Left ventricle myocardium inferior (tissue), 1 donor: Measurements from ENCODE around the gene ZNF710. TPM values are rescaled to one million over a fixed set of nuclear protein-coding genes. Genes with fewer than 3 reads are reported as not detected.

Experiments
- DNase-seq: peaks from one replicate; pipeline ENCODE4 v3.0.0-alpha.2; 2020
- H3K27ac ChIP-seq: fragments of 200-600 bp; replicated peaks from 2 replicates; pipeline ENCODE4 v1.8.0; 2021
- H3K27me3 ChIP-seq: fragments of 200-600 bp; 2 replicates; pipeline ENCODE4 v1.8.0; 2021; ENCODE audit warnings: low read depth
- H3K36me3 ChIP-seq: fragments of 200-600 bp; 2 replicates; pipeline ENCODE4 v1.8.0; 2021
- H3K4me1 ChIP-seq: fragments of 200-600 bp; 2 replicates; pipeline ENCODE4 v1.8.0; 2021
- H3K4me3 ChIP-seq: fragments of 200-600 bp; 2 replicates; pipeline ENCODE4 v1.8.0; 2021; ENCODE audit warnings: mild to moderate bottlenecking, moderate library complexity
- H3K9me3 ChIP-seq: fragments of 200-600 bp; replicated peaks from 2 replicates; pipeline ENCODE4 v1.8.0; 2021
- intact Hi-C: fragments of 100-400 bp; cut with micrococcal nuclease; formaldehyde crosslinking; loops from one replicate; pipeline ENCODE4 v1.11.0; 2022
- total RNA-seq: library from RNA; stranded (reverse); fragmentation: NEBNext Ultra II Directional; extraction: Animal tissue kit (Norgen Biotek cat#: 25700); gene quantifications from one replicate; pipeline ENCODE4 v1.2.1, GENCODE V29; 2021
- TF ChIP-seq, protein P1 (sequence below): fragments of 200-600 bp; IDR thresholded peaks from 2 replicates; pipeline ENCODE4 v1.8.0; 2021; ENCODE audit warnings: antibody characterized with exemption, mild to moderate bottlenecking, borderline replicate concordance
- donor health status: DM: no; HTN: yes; CAD: no; lungs with severe emphysema.

Gene ZNF710
- total RNA-seq, 1 donor from 2014 or later: 5.5 TPM

DNA sequence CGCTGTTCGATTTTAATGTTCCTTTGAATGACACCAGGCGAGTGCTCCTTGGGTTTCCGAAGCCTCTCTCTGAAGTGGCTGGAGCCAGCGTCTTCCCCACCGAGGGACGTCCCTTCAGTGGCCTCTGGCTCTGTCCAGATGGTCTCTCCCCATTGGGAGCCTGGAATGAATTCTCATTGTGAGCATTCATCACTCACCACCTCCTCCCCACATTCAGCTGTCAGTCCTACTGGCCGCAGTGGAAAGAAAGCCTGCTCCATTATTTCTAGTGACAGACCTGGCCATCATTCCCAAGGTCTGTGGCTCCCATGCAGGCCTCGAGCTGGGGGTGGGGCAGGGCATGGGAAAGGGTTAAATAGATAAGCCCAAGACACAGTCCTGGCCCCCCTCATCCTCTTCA, 35.2 kb downstream of the ZNF710 start:
- Histone ChIP-seq H3K27ac (peak overlapping the region; percentile 77), H3K4me3 (no peak overlapping the region), H3K27me3 (no peaks in the 10 kb centered on the region), H3K36me3 (no peaks in the 10 kb centered on the region), H3K9me3 (no peaks in the 10 kb centered on the region), H3K4me1 (peaks cover 74% of the 10 kb centered on the region)
- TF ChIP-seq, protein P1, sequence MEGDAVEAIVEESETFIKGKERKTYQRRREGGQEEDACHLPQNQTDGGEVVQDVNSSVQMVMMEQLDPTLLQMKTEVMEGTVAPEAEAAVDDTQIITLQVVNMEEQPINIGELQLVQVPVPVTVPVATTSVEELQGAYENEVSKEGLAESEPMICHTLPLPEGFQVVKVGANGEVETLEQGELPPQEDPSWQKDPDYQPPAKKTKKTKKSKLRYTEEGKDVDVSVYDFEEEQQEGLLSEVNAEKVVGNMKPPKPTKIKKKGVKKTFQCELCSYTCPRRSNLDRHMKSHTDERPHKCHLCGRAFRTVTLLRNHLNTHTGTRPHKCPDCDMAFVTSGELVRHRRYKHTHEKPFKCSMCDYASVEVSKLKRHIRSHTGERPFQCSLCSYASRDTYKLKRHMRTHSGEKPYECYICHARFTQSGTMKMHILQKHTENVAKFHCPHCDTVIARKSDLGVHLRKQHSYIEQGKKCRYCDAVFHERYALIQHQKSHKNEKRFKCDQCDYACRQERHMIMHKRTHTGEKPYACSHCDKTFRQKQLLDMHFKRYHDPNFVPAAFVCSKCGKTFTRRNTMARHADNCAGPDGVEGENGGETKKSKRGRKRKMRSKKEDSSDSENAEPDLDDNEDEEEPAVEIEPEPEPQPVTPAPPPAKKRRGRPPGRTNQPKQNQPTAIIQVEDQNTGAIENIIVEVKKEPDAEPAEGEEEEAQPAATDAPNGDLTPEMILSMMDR: no peak
- no peak for DNase-seq
- intact Hi-C loops: no loop called here

DNA sequence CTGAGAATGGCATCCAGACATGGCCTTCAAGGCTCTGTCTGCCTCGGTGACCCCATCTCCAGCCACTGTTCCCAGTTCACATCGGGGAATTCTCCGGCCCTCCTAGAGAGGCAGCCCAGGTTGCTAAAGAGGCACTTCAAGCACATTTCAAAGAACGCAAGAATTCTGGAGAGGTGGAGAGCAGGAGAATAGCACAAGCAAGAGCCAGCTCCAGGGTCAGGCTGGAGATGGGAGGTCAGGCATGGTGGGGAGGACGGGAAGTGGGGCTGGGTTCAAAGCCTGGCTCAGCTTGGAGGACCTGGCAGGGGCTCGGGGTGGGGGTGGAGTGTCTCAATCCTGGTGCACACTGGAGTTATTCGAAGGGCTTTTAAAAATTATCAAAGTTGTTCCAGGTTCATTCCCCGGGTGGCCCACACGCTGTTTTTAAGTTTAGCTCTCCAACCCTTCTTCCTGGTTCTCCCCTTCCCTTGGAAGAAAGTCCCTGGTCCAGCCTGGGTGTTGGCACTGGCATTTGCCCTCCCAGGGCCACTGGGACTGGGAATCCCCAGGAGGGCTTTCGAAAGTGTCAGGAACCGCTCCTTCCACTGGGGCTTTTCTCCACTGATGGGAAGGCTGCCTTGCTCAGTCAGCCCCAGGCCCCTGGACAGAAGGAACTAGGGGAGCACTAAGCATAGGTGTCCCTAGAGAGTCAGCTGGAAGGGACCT, 35.8 kb downstream of the ZNF710 start:
- DNase-seq: no peak
- no peaks in the 10 kb centered on the region for H3K9me3 ChIP-seq
- no peak overlapping the region for H3K4me3 ChIP-seq
- intact Hi-C loops: no loop called here
- H3K36me3 ChIP-seq: no peaks in the 10 kb centered on the region
- H3K4me1 ChIP-seq: peaks cover 68% of the 10 kb centered on the region
- no peak overlapping the region for H3K27ac ChIP-seq
- H3K27me3 ChIP-seq: no peaks in the 10 kb centered on the region
- TF ChIP-seq, protein P1: no peak

DNA sequence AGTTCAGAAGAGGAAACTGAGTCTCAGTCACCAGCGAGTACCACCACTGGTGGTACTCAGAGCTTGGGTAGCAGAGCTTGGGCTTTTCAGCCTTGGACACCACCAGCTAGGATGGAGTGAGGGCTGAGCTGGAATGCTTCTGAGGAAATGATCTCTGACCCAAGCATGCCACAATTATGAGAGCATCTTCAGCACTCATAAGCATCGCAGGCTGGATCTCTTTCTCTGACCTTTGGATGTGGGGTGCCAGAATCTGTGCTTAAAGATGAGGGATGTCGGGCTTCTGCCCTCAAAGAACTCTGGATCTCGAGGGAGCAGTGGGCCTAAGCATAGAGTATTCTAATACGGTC, 36.4 kb downstream of the ZNF710 start:
- intact Hi-C loops: no loop called here
- no peak overlapping the region for H3K27ac ChIP-seq

DNA sequence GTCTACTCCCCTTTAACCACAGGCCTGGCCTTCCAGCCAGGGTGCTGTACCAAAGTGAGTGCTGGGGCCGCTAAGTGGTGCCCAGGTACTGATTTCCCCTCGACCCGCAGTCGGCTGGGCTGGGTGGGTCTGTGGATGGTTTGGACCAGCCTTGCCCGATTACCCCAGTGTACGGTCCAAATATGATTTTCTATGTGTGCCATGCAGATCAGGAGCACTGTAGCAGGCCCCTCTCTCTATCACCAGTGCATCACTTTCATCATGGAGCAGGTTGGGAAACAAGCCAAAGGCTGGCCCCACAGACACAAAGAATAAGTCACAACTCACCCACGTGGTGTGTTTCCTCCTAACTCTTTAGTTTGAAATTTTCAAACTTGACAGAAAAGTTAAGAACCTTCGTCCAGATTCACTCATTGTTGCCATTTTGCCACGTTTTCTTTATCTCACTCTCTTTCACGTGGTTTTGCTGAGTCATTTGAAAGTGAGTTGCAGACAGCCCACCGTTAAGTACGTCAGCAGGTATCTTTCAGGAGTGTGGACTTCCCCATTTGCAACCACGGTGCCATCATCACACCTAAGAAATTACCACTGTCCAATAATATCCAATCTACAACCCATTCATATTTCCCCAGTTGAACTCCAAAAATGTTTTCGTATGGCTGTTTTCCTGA, 37.0 kb downstream of the ZNF710 start:
- Histone ChIP-seq H3K36me3 (no peaks in the 10 kb centered on the region), H3K4me1 (peaks cover 58% of the 10 kb centered on the region), H3K27ac (no peak overlapping the region), H3K4me3 (no peak overlapping the region), H3K27me3 (no peaks in the 10 kb centered on the region), H3K9me3 (no peaks in the 10 kb centered on the region)
- intact Hi-C loops: no loop called here
- TF ChIP-seq, protein P1: no peak
- DNase-seq: no peak

More for the DNA sequence above, 36.4 kb downstream of the ZNF710 start:
- DNase-seq: no peak
- peaks cover 63% of the 10 kb centered on the region for H3K4me1 ChIP-seq
- TF ChIP-seq, protein P1: no peak
- no peaks in the 10 kb centered on the region for H3K36me3 ChIP-seq
- H3K9me3 ChIP-seq: no peaks in the 10 kb centered on the region
- no peaks in the 10 kb centered on the region for H3K27me3 ChIP-seq
- H3K4me3 ChIP-seq: no peak overlapping the region

DNA sequence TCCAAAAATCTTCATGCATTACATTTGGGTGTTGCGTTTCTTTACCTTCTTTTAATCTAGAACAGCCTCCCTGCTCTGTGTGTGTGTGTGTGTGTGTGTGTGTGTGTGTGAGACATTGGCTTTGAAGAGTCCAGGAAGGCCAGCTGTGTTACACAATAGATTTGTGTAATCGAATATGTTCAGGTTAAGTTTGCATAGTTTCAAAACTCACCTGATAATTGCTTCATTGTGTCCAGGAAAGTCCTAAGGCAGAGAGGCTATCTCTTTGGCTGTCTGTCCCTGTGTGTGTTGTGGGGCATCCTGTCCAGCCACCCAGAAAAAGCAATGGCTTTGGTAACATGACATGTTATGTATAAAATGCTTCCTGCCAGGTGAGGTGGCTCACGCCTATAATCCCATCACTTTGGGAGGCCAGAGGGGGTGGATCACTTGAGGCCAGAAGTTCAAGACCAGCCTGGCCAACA, 37.5 kb downstream of the ZNF710 start:
- TF ChIP-seq, protein P1: no peak
- no peak for DNase-seq
- Histone ChIP-seq H3K9me3 (no peaks in the 10 kb centered on the region), H3K4me1 (peaks cover 52% of the 10 kb centered on the region), H3K27me3 (no peaks in the 10 kb centered on the region), H3K4me3 (no peak overlapping the region), H3K27ac (no peak overlapping the region), H3K36me3 (no peaks in the 10 kb centered on the region)
- intact Hi-C loops: no loop called here
